ENCODE measurements around the gene CEP152.

CEP152 gene

GRCh38 chr15:48708641-48709040, 102.2 kb downstream of the CEP152 start:
- no peak for TF ChIP-seq REST (IDR thresholded peaks at IDR 0.05; ENCODE audit: insufficient replicate concordance, low read depth)
- DNase-seq (ENCODE audit: low read depth in 1 of 2, low spot score in 1 of 2) = no peak

DNA sequence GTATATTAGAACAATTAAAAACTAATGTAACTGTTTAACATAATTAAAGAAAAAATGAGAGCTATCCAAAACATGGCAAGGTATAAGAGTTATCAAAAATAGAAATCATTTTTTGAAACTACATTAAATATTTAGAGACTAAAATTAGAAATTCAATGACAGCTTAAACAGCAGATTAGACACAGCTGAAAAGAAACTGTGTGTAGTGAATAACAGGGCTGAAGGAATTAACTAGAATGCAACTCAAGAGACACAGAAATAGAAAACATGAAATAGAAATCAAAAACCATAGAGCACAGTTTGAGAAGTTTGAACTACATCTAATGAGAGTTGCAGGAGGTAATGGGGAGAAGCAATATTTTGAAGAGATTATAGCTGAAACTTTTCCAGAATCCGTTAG, 105.5 kb downstream of the CEP152 start:
- H3K27me3 ChIP-seq (ENCODE audit: insufficient read depth, poor library complexity, severe bottlenecking) = no peaks in the 10 kb centered on the region
- H3K27ac ChIP-seq (replicated peaks) = no peak overlapping the region
- no peak overlapping the region for H3K4me3 ChIP-seq (replicated peaks; ENCODE audit: insufficient read depth, low read length)
- TF ChIP-seq POLR2AphosphoS5 (IDR thresholded peaks at IDR 0.05; ENCODE audit: low read depth) (no peak), REST (IDR thresholded peaks at IDR 0.05; ENCODE audit: insufficient replicate concordance, low read depth) (no peak), GABPA (IDR thresholded peaks at IDR 0.05; ENCODE audit: low read depth) (no peak), SPI1 (IDR thresholded peaks at IDR 0.05; ENCODE audit: borderline replicate concordance, low read depth) (no peak)
- TF ChIP-seq, protein P1, sequence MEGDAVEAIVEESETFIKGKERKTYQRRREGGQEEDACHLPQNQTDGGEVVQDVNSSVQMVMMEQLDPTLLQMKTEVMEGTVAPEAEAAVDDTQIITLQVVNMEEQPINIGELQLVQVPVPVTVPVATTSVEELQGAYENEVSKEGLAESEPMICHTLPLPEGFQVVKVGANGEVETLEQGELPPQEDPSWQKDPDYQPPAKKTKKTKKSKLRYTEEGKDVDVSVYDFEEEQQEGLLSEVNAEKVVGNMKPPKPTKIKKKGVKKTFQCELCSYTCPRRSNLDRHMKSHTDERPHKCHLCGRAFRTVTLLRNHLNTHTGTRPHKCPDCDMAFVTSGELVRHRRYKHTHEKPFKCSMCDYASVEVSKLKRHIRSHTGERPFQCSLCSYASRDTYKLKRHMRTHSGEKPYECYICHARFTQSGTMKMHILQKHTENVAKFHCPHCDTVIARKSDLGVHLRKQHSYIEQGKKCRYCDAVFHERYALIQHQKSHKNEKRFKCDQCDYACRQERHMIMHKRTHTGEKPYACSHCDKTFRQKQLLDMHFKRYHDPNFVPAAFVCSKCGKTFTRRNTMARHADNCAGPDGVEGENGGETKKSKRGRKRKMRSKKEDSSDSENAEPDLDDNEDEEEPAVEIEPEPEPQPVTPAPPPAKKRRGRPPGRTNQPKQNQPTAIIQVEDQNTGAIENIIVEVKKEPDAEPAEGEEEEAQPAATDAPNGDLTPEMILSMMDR (IDR thresholded peaks at IDR 0.05; ENCODE audit: insufficient read depth, low read length) = no peak
- DNase-seq (ENCODE audit: low read depth in 1 of 2, low spot score in 1 of 2) = no peak

More at GRCh38 chr15:48708641-48709040, 102.2 kb downstream of the CEP152 start:
- Histone ChIP-seq H3K4me3 (replicated peaks; ENCODE audit: insufficient read depth, low read length) (no peak overlapping the region), H3K27ac (replicated peaks) (no peak overlapping the region), H3K27me3 (ENCODE audit: insufficient read depth, poor library complexity, severe bottlenecking) (no peaks in the 10 kb centered on the region)

DNA sequence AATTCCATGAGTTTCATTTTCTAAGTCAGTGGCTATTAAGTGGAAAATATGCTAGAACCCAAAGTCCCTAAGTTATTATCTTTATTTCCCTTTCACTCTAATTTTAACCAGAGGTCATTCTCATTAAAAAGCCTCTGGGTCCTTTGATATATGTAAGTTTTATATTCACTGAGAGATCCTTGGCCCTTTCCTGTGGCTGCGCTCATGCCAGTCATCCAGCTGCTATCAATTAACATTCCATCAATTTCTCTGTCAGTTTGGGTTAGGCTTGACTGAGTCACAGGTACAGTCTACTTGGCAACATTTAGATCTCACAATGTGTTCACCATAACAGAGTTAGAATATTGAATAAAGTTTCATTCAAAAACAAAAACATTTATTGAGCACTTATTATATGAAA, 107.3 kb downstream of the CEP152 start:
- TF ChIP-seq SPI1 (IDR thresholded peaks at IDR 0.05; ENCODE audit: borderline replicate concordance, low read depth) (no peak), REST (IDR thresholded peaks at IDR 0.05; ENCODE audit: insufficient replicate concordance, low read depth) (no peak), POLR2AphosphoS5 (IDR thresholded peaks at IDR 0.05; ENCODE audit: low read depth) (no peak), GABPA (IDR thresholded peaks at IDR 0.05; ENCODE audit: low read depth) (no peak)
- Histone ChIP-seq H3K27me3 (ENCODE audit: insufficient read depth, poor library complexity, severe bottlenecking) (no peaks in the 10 kb centered on the region), H3K27ac (replicated peaks) (no peak overlapping the region), H3K4me3 (replicated peaks; ENCODE audit: insufficient read depth, low read length) (no peak overlapping the region)
- no peak for DNase-seq (ENCODE audit: low read depth in 1 of 2, low spot score in 1 of 2)

DNA sequence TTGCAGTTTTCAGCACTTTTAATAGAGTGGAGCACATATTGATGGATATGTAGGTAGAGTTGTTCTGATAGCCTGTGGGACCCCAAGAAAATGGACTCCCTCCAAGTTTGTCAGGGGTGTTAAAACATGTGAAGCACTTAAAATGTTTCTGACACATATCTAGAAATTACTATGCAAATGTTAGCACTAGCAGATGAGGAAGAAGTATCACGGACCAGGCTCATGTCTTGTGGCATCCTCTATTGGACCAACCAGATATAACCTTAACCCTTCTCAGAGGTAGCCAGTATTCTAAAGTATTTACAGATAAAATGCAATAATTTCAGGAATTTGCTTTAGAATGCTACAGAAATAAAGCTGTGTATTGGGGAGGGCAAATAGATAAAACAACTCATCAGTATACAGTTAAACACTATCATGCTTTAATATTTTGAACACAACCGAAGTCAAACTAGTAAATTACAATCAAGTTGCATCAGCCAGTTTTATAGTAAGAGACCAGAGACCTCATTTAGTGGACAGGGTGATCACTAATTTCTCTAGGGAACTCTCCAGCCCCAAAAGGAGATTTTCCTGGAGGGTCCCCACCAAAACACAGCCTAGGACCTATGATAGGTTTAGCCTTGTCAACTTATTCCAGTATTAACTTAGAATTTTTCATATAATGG, 108.2 kb downstream of the CEP152 start:
- TF ChIP-seq SPI1 (IDR thresholded peaks at IDR 0.05; ENCODE audit: borderline replicate concordance, low read depth) = no peak
- no peak for TF ChIP-seq POLR2AphosphoS5 (IDR thresholded peaks at IDR 0.05; ENCODE audit: low read depth)
- no peak for TF ChIP-seq GABPA (IDR thresholded peaks at IDR 0.05; ENCODE audit: low read depth)
- TF ChIP-seq REST (IDR thresholded peaks at IDR 0.05; ENCODE audit: insufficient replicate concordance, low read depth) = no peak
- TF ChIP-seq, protein P1 (IDR thresholded peaks at IDR 0.05; ENCODE audit: insufficient read depth, low read length) = no peak
- Histone ChIP-seq H3K4me3 (replicated peaks; ENCODE audit: insufficient read depth, low read length) (no peak overlapping the region), H3K27ac (replicated peaks) (no peak overlapping the region), H3K27me3 (ENCODE audit: insufficient read depth, poor library complexity, severe bottlenecking) (no peaks in the 10 kb centered on the region)
- no peak for DNase-seq (ENCODE audit: low read depth in 1 of 2, low spot score in 1 of 2)
